NCI-H2227 treated with DMSO at 0.1 percent for 48 hours (cell line): ENCODE measurements around the gene NAMPT.

Experiments used
- DNase-seq: peaks from one replicate; lab custom pipeline; 2025; lab: John Stamatoyannopoulos, UW

Gene NAMPT

GRCh38 chr7:106273009-106273668 is 11.6 kb downstream of the NAMPT start:
- DNase-seq: no peak

GRCh38 chr7:106270122-106270977 is 14.4 kb downstream of the NAMPT start:
- DNase-seq: no peak

GRCh38 chr7:106269254-106269961 is 15.4 kb downstream of the NAMPT start:
- DNase-seq: no peak

- DNase-seq: no peak
Observed at GRCh38 chr7:106265133-106265532, 19.6 kb downstream of the NAMPT start.

GRCh38 chr7:106262221-106262881 is 22.4 kb downstream of the NAMPT start:
- no peak for DNase-seq

GRCh38 chr7:106260136-106260561 is 24.6 kb downstream of the NAMPT start:
- DNase-seq: no peak

- no peak for DNase-seq
Observed at GRCh38 chr7:106258789-106259188, 26.0 kb downstream of the NAMPT start.

- no peak for DNase-seq
Observed at GRCh38 chr7:106257752-106258151, 27.0 kb downstream of the NAMPT start.

- DNase-seq: no peak
Observed at GRCh38 chr7:106256144-106256543, 28.6 kb downstream of the NAMPT start.

GRCh38 chr7:106255246-106255645 is 29.5 kb downstream of the NAMPT start:
- no peak for DNase-seq

- DNase-seq: no peak
Observed at GRCh38 chr7:106254525-106255116, 30.2 kb downstream of the NAMPT start.

- no peak for DNase-seq
Observed at GRCh38 chr7:106252568-106252967, 32.2 kb downstream of the NAMPT start.

GRCh38 chr7:106249488-106249887 is 35.3 kb downstream of the NAMPT start:
- no peak for DNase-seq

GRCh38 chr7:106248600-106248999 is 36.2 kb downstream of the NAMPT start:
- DNase-seq: no peak

GRCh38 chr7:106247841-106248240 is 36.9 kb downstream of the NAMPT start:
- no peak for DNase-seq

- no peak for DNase-seq
Observed at GRCh38 chr7:106246902-106247711, 37.7 kb downstream of the NAMPT start.

GRCh38 chr7:106243893-106244292 is 40.9 kb downstream of the NAMPT start:
- DNase-seq: no peak

GRCh38 chr7:106239406-106239805 is 45.4 kb downstream of the NAMPT start:
- no peak for DNase-seq

- no peak for DNase-seq
Observed at GRCh38 chr7:106238830-106239229, 46.0 kb downstream of the NAMPT start.

- no peak for DNase-seq
Observed at GRCh38 chr7:106236065-106236464, 48.7 kb downstream of the NAMPT start.

- no peak for DNase-seq
Observed at GRCh38 chr7:106234425-106234824, 50.4 kb downstream of the NAMPT start.
